ENCODE measurements around the gene LYRM7.

DNA sequence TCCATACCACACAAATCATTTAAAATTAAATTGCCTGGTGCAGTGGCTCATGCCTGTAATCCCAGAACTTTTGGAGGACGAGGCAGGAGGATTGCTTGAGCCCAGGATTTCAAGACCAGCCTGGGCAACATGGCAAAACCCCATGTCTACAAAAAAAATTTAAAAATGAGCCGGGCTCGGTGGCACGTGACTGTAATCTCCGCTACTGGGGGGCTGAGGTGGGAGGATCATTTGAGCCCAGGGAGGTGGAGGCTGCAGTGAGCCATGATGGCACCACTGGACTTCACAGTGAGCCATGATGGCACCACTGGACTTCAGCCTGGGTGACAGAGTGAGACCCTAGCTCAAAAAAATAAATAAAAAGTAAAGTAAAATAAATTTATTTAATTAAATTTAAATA is 40.9 kb downstream of the LYRM7 start:
- TF ChIP-seq YY1 (IDR thresholded peaks at IDR 0.05; ENCODE audit: insufficient read depth, insufficient read length) (no peak), ZNF274 (IDR thresholded peaks at IDR 0.05; ENCODE audit: low read depth, low read length) (no peak), SUZ12 (IDR thresholded peaks at IDR 0.05; ENCODE audit: extremely low read depth, insufficient read depth, insufficient read length) (no peak)

Measured in NT2/D1 (cell line).